Measurements from ENCODE around the gene RASSF7. TPM values are rescaled to one million over a fixed set of nuclear protein-coding genes. Genes with fewer than 3 reads are reported as not detected.
"Not testable (repeated sequence)": the region's sequence is repeated elsewhere in the genome, so short reads cannot be mapped to it uniquely, and the experiment has no call there.

The RASSF7 gene, protein sequence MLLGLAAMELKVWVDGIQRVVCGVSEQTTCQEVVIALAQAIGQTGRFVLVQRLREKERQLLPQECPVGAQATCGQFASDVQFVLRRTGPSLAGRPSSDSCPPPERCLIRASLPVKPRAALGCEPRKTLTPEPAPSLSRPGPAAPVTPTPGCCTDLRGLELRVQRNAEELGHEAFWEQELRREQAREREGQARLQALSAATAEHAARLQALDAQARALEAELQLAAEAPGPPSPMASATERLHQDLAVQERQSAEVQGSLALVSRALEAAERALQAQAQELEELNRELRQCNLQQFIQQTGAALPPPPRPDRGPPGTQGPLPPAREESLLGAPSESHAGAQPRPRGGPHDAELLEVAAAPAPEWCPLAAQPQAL
- 515 and 552 TPM in 2 replicates for total RNA-seq (2014; rRNA removed; shearing (Covaris generic))

DNA sequence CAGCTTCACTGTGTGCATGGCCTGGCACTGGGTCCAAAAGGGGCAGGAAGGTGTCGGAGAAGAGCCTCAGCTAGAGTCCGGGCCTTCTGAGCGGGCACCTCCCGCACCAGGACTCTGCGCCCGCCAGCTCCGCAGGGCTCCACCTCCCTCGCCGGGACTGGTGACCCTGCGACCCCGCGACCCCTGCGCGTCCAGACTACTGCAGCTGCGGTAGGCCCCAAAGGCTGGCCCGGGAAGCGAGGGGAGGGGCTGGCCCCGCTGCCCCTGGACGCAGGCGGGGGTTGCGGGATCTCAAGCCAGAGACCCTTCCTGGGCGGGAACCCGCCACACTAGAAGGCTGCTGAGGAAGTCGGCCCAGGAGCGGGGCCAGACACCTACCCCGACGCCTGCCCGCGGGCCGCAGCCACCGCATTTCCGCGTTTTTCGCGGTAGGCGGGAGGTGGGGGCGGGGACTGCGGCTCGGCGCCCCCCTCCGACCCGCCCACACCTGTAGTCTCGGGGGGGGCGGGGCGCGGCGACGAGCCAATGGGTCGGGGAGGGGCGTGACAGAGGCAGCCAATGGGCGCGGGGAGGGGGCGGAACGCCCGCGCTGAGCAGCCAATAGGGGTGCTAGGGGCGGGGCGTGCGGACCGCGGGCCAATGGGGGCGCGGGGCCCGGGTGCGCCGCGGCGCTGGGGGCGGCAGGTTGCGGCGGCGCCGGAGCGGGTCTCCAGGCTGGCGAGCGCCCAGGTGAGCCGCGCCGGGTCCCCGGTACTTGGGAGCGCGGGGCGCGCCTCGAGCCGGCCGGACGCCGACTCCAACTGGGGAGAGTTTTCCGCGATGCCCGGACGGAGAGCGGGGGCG is at the start of gene RASSF7, which contains the start of gene LMNTD2:
RASSF7 (plus strand) TSS at position 666 of the 843 bp plus-strand sequence. CDS start 799 bp downstream, outside the sequence.
LMNTD2 (minus strand) TSS at position 434 of the 843 bp plus-strand sequence; CDS start at position 412, 22 bp downstream.
- peak; percentile 98 for DNase-seq (ENCODE audit: low spot score)

DNA sequence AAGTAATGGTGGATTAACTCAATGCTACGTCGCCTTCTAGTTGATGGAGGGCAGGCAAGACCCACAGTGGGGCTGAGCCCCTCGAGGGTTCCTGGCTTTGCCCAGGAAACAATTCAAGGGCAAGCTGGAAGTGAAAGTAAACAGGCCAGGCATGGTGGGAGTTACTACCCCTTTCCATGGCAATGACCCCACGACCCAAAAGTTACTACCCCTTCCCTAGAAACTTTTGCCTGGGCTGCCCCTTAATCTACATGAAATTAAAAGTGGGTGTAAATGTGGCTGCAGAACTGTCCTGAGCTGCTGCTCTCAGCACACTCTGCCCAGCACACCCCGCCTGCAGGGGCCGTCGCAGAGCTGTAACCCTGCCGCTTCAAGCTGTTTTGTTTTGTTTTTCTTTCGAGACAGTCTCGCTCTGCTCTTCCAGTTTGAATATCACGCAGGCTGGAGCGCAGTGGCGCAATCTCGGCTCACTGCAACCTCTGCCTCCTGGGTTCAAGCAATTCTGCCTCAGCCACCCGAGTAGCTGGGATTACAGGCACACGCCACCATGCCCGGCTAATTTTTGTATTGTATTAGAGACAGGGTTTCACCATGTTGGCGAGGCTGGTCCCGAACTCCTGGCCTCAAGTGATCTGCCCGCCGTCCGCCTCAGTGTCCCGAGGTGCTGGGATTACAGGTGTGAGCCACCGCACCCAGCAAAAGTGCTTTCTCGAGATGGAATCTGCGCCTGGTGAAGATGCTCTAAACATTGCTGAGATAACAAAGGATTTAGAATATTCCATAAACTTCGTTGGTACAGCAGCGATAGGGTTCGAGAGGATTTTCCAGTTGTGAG is 47.8 kb upstream of the RASSF7 start:
- no peak for DNase-seq (ENCODE audit: low spot score)

- no peak for DNase-seq (ENCODE audit: low spot score)
Measured at GRCh38 chr11:514606-515005, 46.2 kb upstream of the RASSF7 start.

DNA sequence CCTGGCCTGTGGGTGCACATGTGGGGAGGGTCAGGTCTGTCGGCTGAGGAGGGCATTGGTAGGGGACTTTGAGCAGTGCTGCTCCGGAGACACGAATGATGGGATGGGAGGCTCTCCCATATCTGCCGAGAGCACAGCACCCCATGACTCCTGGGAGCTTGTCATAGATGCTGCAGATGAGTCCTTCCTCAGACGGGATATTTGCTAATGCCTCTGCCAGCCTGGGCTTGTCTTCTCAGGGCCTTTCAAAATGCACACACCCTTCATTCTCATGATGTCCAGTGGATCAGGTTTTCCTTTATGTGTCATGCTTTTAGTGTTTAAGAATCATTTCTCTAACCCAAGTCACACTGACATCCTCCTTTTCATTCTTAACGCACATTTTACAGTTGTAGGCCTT is 45.6 kb upstream of the RASSF7 start:
- no peak for DNase-seq (ENCODE audit: low spot score)

DNA sequence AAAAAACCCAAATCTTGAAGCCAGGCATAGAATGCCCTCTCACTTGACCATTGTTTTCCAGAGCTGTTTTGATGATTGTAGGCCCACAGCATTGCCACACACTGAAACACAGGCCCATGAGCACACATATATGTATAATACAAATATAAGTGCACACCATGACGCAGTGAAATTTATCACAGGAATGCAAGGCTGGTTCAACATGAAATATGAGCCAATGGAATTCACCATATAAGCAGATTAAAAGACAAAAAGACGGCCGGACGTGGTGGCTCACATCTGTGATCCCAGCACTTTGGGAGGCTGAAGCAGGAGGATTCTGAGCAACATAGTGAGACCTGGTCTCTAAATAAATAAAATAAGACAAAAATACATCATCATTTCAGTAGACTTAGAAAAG is 44.4 kb upstream of the RASSF7 start:
- no peak for DNase-seq (ENCODE audit: low spot score)

GRCh38 chr11:516918-517685 is 43.7 kb upstream of the RASSF7 start:
- DNase-seq (ENCODE audit: low spot score): not testable (repeated sequence)

GRCh38 chr11:518463-519202 is 42.1 kb upstream of the RASSF7 start:
- peak; percentile 100 for DNase-seq (ENCODE audit: low spot score)

DNA sequence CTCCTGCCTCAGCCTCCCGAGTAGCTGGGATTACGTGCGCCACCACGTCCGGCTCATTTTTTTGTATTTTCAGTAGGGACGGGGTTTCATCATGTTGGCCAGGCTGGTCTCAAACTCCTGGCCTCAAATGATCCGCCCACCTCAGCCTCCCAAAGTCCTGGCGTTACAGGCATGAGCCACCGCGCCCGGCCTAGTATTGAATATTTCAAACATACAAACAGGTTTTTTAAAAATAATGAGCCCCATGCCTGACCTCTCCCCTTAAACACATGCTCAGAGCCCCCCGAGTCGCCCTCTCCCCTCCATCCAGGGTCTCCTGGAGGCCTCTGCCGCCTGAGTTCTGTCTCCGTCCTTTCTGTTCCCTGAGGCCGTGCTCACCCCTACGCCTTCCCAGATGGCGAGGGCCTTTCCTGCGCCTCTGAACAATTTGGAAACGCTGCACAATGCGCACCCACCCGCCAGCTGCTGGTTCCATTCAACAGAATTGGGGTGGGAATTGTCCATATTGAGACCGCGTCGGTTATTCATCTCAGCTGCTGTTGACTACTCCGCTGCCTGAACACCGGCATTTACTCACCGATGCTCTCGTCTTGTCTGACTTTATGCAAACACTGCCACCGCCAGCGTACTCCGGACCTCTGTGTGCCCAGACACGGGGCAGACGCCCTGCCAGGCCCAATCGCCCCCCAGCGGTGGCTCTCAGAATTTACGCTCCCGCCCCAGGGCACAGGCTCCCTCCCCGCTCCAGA is 40.2 kb upstream of the RASSF7 start:
- no peak for DNase-seq (ENCODE audit: low spot score)

GRCh38 chr11:521177-521688 is 39.5 kb upstream of the RASSF7 start:
- no peak for DNase-seq (ENCODE audit: low spot score)

- no peak for DNase-seq (ENCODE audit: low spot score)
Measured at GRCh38 chr11:526192-526591, 34.6 kb upstream of the RASSF7 start.

DNA sequence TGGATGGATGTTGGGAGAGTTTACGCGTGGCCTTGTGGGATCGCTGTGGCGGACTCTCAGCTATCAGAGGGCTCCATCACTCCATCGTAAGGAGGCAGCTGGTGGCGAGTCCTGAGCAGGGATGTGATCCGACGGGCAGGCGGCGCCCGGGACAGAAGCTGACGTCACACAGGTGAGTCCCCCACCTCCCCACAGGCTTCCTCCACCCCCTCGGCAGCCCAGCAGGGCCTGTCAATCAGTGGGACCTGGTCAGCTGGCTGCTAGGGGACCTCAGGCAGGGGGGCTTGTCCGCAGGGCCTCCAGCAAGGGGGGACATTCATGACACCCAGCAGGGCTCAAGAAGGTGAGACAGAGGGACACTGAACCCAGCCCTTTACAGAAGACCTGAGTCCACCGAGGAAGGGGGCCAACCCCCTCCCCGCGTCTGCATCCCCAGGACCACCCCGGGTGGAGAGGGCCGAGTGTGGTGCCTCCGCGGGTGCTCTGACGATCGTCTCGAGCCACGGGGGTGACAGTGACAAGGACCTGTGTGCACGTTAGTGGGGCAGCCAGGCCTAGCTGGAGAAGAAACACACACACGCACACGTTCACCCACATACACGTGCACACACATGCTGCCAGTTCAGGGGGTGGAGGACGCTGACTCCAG is 32.5 kb upstream of the RASSF7 start:
- DNase-seq (ENCODE audit: low spot score): no peak

- no peak for DNase-seq (ENCODE audit: low spot score)
Measured at GRCh38 chr11:528815-529727, 31.7 kb upstream of the RASSF7 start.

GRCh38 chr11:529728-530411 is 30.9 kb upstream of the RASSF7 start:
- no peak for DNase-seq (ENCODE audit: low spot score)

- no peak for DNase-seq (ENCODE audit: low spot score)
Measured at GRCh38 chr11:530960-531831, 29.6 kb upstream of the RASSF7 start.

GRCh38 chr11:531919-532526 is 28.7 kb upstream of the RASSF7 start:
- DNase-seq (ENCODE audit: low spot score): no peak

Data from HT-29 (cell line).